SU-DHL-6 (cell line): ENCODE data around the gene STAT5A.

Experiments
- H2AFZ ChIP-seq: fragments of 200-600 bp; sonication (generic); 2 replicates; pipeline ENCODE4 v1.6.1; 2014; ENCODE audit warnings: low read depth, mild to moderate bottlenecking, moderate library complexity, mixed read lengths, antibody characterized with exemption, low read length; ENCODE audit not compliant: severe bottlenecking
- H3F3A ChIP-seq: fragments of 200-600 bp; shearing (Covaris generic); 2 replicates; pipeline ENCODE4 v1.6.0; 2016; ENCODE audit warnings: antibody characterized with exemption, mild to moderate bottlenecking; ENCODE audit not compliant: insufficient read depth
- H3K27ac ChIP-seq: fragments of 200-600 bp; sonication (generic); 2 replicates; pipeline ENCODE4 v1.5.1; 2016; ENCODE audit warnings: low read depth, mild to moderate bottlenecking, low read length, moderate library complexity, mixed read lengths
- H3K27me3 ChIP-seq: fragments of 200-600 bp; sonication (generic), shearing (Covaris generic); 2 replicates; pipeline ENCODE4 v1.6.0; 2014; ENCODE audit warnings: mild to moderate bottlenecking, low read length
- H3K36me3 ChIP-seq: fragments of 200-600 bp; sonication (generic); 2 replicates; pipeline ENCODE4 v1.6.1; 2014; ENCODE audit warnings: mild to moderate bottlenecking, low read length, mixed read lengths
- H3K4me2 ChIP-seq: fragments of 300-600, 200-600 bp; shearing (Covaris generic), sonication (generic); 2 replicates; pipeline ENCODE4 v1.6.0; 2014; ENCODE audit warnings: low read length, low read depth, mild to moderate bottlenecking; ENCODE audit not compliant: poor library complexity, severe bottlenecking
- H3K4me3 ChIP-seq: fragments of 200-600 bp; sonication (generic); 2 replicates; pipeline ENCODE4 v1.5.1; 2014; ENCODE audit warnings: antibody characterized with exemption, low read length, mild to moderate bottlenecking, mixed read lengths; ENCODE audit not compliant: insufficient read depth, poor library complexity, severe bottlenecking
- H3K79me2 ChIP-seq: fragments of 200-600 bp; sonication (generic); 2 replicates; pipeline ENCODE4 v1.6.1; 2014; ENCODE audit warnings: mild to moderate bottlenecking, low read length, moderate library complexity; ENCODE audit not compliant: insufficient read depth
- H3K9ac ChIP-seq: fragments of 200-600 bp; sonication (generic); 2 replicates; pipeline ENCODE4 v1.7.0; 2014; ENCODE audit warnings: mild to moderate bottlenecking, low read length
- H3K9me2 ChIP-seq: fragments of 200-600 bp; sonication (generic); replicated peaks from 2 replicates; pipeline ENCODE4 v1.6.1; 2014; ENCODE audit warnings: low read length; ENCODE audit not compliant: insufficient read depth
- H3K9me3 ChIP-seq: fragments of 200-600 bp; sonication (generic); 2 replicates; pipeline ENCODE4 v1.6.1; 2014; ENCODE audit warnings: low read length, mixed read lengths; ENCODE audit not compliant: insufficient read depth
- H4K20me1 ChIP-seq: fragments of 200-600 bp; sonication (generic); 2 replicates; pipeline ENCODE4 v1.6.1; 2014; ENCODE audit warnings: low read depth, mild to moderate bottlenecking, antibody characterized with exemption, low read length, moderate library complexity, mixed read lengths
- EZH2phosphoT487 ChIP-seq: fragments of 200-600 bp; sonication (generic), shearing (Covaris generic); conservative IDR thresholded peaks from 2 replicates; pipeline ENCODE4 v1.6.1; 2018; ENCODE audit warnings: mild to moderate bottlenecking, antibody characterized with exemption, low read length, moderate library complexity, mixed read lengths
- TF ChIP-seq, protein P1 (sequence below): fragments of 200-600 bp; sonication (generic); IDR thresholded peaks from one replicate; pipeline ENCODE4 v1.5.1; 2017; ENCODE audit warnings: antibody characterized with exemption, mild to moderate bottlenecking, low read length, moderate library complexity; ENCODE audit not compliant: insufficient read depth, poor library complexity, severe bottlenecking

The STAT5A gene

DNA sequence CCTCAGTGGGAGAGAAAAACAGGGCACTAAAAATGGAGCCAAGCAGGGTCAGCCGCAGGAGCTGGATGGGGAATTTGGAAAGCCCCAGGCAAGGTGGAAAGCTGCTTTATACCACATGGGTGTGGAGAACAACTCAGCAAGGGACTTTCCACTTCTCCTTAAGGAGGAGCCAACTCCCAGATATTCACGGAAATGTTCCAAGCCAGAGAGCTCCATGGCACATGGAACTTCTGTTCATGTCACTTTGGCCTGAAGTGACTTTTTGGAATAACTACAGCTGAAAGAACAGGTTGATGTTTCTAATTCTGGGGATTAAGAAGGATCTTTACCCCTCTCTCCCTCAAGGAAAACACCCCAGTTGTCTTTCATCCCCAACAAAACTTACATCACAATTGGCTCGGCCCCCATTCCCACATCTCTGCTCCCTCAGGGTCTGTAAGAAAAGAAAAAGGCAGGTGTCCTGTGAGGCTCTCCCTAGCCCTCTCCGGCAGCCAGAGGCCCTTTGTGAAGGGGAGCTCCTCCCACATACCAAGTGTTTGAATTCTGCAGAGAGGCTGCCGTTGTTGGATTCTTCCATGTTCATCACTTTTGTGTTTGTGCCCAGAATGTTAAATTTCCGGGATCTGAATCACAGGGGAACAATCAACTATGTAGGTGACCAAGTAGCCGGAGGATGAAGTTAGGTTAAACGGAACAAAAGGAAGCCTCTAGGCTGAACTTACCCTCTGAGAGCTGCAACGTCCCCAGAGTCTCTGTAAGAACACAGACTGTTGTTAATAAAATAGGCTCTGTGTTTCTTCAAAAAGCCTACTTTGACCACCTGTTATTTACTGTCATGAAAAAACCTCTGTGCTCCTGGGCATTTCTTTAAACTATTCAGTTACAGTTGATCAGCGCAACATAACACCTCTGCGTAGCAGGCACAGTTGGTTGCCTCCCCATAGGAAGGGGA lies 41.0 kb downstream of the STAT5A start:
- Histone ChIP-seq H3K36me3 (no peaks in the 10 kb centered on the region), H2AFZ (no peak overlapping the region), H3K9ac (no peak overlapping the region), H3K4me2 (no peak overlapping the region), H3F3A (no peaks in the 10 kb centered on the region), H3K4me3 (no peak overlapping the region), H3K27me3 (no peaks in the 10 kb centered on the region), H3K9me3 (no peaks in the 10 kb centered on the region), H4K20me1 (no peaks in the 10 kb centered on the region), H3K27ac (no peak overlapping the region), H3K9me2 (no peaks in the 10 kb centered on the region), H3K79me2 (no peaks in the 10 kb centered on the region)
- TF ChIP-seq, protein P1, sequence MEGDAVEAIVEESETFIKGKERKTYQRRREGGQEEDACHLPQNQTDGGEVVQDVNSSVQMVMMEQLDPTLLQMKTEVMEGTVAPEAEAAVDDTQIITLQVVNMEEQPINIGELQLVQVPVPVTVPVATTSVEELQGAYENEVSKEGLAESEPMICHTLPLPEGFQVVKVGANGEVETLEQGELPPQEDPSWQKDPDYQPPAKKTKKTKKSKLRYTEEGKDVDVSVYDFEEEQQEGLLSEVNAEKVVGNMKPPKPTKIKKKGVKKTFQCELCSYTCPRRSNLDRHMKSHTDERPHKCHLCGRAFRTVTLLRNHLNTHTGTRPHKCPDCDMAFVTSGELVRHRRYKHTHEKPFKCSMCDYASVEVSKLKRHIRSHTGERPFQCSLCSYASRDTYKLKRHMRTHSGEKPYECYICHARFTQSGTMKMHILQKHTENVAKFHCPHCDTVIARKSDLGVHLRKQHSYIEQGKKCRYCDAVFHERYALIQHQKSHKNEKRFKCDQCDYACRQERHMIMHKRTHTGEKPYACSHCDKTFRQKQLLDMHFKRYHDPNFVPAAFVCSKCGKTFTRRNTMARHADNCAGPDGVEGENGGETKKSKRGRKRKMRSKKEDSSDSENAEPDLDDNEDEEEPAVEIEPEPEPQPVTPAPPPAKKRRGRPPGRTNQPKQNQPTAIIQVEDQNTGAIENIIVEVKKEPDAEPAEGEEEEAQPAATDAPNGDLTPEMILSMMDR = no peak
- no peak for TF ChIP-seq EZH2phosphoT487

DNA sequence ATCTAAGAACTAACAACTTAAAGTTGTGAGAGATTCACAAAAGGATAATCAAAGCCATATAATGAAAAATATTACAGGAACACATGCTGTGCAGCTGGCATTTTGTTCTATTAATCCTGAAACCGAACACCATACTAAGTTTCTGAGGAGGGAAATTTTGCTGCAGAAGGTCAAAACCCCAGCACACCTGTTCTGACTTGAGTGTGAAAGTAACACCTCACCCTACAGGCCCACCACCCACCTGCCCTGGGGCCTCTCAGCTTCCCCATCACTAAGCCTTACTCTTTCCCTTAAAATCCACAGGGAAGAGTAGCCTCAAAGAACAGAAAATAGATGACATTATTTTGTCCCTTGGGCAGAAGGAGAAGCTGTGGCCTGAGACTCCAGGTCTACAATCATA lies 44.8 kb downstream of the STAT5A start:
- Histone ChIP-seq H3K79me2 (no peaks in the 10 kb centered on the region), H3K27me3 (no peaks in the 10 kb centered on the region), H3K36me3 (no peaks in the 10 kb centered on the region), H3K9ac (no peak overlapping the region), H3K4me3 (no peak overlapping the region), H3K4me2 (no peak overlapping the region), H4K20me1 (no peaks in the 10 kb centered on the region), H3K27ac (no peak overlapping the region), H2AFZ (no peak overlapping the region), H3K9me2 (no peaks in the 10 kb centered on the region), H3K9me3 (no peaks in the 10 kb centered on the region), H3F3A (no peaks in the 10 kb centered on the region)
- TF ChIP-seq EZH2phosphoT487 = no peak
- TF ChIP-seq, protein P1 = no peak

DNA sequence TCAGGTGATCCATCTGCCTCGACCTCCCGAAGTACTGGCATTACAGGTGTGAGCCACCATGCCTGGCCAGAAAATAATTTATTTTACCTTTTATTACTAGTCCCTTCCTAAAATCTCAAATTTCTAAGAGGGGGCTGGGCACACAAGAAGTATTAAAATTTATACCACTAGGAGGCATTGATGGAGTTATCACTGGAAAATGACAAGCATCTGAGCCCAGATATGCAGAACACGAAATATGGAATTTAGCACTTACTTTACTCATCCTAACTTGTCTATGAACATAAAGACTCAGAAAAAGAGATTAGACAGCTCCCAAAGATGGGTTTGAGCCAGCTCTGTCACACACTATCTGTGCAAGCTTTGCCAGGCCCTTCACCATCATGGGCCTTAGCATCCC lies 46.4 kb downstream of the STAT5A start:
- H3K79me2 ChIP-seq = no peaks in the 10 kb centered on the region
- no peak for TF ChIP-seq EZH2phosphoT487
- TF ChIP-seq, protein P1 = no peak
- no peaks in the 10 kb centered on the region for H3K9me2 ChIP-seq
- no peaks in the 10 kb centered on the region for H3K9me3 ChIP-seq
- H4K20me1 ChIP-seq = no peaks in the 10 kb centered on the region
- H2AFZ ChIP-seq = no peak overlapping the region
- H3K36me3 ChIP-seq = no peaks in the 10 kb centered on the region
- no peaks in the 10 kb centered on the region for H3K27me3 ChIP-seq
- H3K4me2 ChIP-seq = no peak overlapping the region
- H3K4me3 ChIP-seq = no peak overlapping the region
- H3F3A ChIP-seq = no peaks in the 10 kb centered on the region
- H3K9ac ChIP-seq = no peak overlapping the region
- no peak overlapping the region for H3K27ac ChIP-seq
